ENCODE measurements around the gene GSE1. TPM values are rescaled to one million over a fixed set of nuclear protein-coding genes. Genes with fewer than 3 reads are reported as not detected.
A peak's percentile ranks its signal among the peaks of the same experiment; 100 is the strongest.

Gene GSE1
- total and polyA plus RNA-seq, 9 of the 15 experiments (the other 6 are each of a cell fraction or from before 2014, with no cell fraction given), result 12.2 to 244 (median 57.9) TPM

DNA sequence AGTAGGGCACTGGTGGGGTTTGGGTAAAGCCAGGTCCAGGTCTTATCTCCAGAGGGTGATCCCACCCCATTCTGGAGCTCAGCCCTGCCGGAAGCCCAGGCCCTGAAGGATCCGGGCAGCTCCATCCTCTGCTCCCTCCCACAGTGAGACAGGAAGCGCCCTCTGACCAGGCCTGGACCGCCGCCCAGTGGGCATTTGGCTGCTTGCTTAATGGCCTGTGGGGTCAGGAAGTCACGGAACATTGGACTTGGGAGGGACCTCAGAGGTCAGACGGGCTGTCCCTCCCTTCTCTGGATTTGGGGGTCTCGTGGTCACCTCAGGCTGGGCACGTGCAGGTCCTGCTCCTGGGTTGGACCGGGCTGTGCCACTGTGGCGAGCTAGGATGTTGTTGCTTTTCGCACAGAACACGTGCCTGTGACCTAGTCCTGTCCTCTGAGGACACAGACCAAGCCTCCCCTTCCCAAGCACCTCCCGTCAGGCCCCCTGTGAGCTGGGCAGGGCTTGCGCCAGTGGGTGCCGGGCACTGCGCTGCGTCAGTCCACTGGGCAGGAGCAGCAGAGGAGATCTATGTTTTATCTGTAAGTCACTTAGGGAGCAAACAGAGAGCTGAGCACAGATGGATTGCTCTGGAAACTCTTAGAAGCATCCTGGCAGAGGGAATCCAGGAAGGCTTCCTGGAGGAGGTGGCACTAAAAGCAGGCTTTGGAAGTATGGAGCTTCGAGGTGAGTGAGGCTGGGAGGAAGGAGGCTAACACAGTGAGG is 49.4 kb upstream of the GSE1 start (continued):
- TF ChIP-seq, protein P1, sequence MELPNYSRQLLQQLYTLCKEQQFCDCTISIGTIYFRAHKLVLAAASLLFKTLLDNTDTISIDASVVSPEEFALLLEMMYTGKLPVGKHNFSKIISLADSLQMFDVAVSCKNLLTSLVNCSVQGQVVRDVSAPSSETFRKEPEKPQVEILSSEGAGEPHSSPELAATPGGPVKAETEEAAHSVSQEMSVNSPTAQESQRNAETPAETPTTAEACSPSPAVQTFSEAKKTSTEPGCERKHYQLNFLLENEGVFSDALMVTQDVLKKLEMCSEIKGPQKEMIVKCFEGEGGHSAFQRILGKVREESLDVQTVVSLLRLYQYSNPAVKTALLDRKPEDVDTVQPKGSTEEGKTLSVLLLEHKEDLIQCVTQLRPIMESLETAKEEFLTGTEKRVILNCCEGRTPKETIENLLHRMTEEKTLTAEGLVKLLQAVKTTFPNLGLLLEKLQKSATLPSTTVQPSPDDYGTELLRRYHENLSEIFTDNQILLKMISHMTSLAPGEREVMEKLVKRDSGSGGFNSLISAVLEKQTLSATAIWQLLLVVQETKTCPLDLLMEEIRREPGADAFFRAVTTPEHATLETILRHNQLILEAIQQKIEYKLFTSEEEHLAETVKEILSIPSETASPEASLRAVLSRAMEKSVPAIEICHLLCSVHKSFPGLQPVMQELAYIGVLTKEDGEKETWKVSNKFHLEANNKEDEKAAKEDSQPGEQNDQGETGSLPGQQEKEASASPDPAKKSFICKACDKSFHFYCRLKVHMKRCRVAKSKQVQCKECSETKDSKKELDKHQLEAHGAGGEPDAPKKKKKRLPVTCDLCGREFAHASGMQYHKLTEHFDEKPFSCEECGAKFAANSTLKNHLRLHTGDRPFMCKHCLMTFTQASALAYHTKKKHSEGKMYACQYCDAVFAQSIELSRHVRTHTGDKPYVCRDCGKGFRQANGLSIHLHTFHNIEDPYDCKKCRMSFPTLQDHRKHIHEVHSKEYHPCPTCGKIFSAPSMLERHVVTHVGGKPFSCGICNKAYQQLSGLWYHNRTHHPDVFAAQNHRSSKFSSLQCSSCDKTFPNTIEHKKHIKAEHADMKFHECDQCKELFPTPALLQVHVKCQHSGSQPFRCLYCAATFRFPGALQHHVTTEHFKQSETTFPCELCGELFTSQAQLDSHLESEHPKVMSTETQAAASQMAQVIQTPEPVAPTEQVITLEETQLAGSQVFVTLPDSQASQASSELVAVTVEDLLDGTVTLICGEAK (IDR thresholded peaks at IDR 0.05), result peak; percentile 84
- TF ChIP-seq, protein P1 (CRISPR knock-in tag; IDR thresholded peaks at IDR 0.05), result no peak
- peak; percentile 82 for TF ChIP-seq BHLHE40 (IDR thresholded peaks at IDR 0.05; ENCODE audit: low read length)
- no peak for TF ChIP-seq ZNF224 (CRISPR knock-in tag; IDR thresholded peaks at IDR 0.05)
- TF ChIP-seq CXXC5 (CRISPR knock-in tag; IDR thresholded peaks at IDR 0.05), result peak; percentile 41; the same call in 1 of the 2 replicates
- TF ChIP-seq TRIM28 (IDR thresholded peaks at IDR 0.05), result no peak
- no peak for TF ChIP-seq ZNF23 (CRISPR knock-in tag; IDR thresholded peaks at IDR 0.05)
- TF ChIP-seq SMARCB1 (IDR thresholded peaks at IDR 0.05; ENCODE audit: insufficient read length, low read depth), result no peak
- TF ChIP-seq TCF7L2 (IDR thresholded peaks at IDR 0.05; ENCODE audit: low read depth, low read length), result no peak
- no peak for TF ChIP-seq ZNF445 (CRISPR knock-in tag; IDR thresholded peaks at IDR 0.05; ENCODE audit: low read depth)
- TF ChIP-seq KDM5B (IDR thresholded peaks at IDR 0.05; ENCODE audit: insufficient replicate concordance, low read depth, low read length), result no peak
- TF ChIP-seq CHCHD3 (CRISPR knock-in tag; IDR thresholded peaks at IDR 0.05), result no peak
- peak; percentile 27 for TF ChIP-seq CCNT2 (IDR thresholded peaks at IDR 0.05; ENCODE audit: borderline replicate concordance, extremely low read depth, insufficient read length, low read depth, low read length)
- TF ChIP-seq CHD1 (IDR thresholded peaks at IDR 0.05; ENCODE audit: low read length), result no peak
- TF ChIP-seq, protein P2, sequence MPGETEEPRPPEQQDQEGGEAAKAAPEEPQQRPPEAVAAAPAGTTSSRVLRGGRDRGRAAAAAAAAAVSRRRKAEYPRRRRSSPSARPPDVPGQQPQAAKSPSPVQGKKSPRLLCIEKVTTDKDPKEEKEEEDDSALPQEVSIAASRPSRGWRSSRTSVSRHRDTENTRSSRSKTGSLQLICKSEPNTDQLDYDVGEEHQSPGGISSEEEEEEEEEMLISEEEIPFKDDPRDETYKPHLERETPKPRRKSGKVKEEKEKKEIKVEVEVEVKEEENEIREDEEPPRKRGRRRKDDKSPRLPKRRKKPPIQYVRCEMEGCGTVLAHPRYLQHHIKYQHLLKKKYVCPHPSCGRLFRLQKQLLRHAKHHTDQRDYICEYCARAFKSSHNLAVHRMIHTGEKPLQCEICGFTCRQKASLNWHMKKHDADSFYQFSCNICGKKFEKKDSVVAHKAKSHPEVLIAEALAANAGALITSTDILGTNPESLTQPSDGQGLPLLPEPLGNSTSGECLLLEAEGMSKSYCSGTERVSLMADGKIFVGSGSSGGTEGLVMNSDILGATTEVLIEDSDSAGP (CRISPR knock-in tag; IDR thresholded peaks at IDR 0.05), result 0 out of 2 replicates have a peak, but pooled peaks have one; percentile 46
- no peak for TF ChIP-seq ZNF174 (CRISPR knock-in tag; IDR thresholded peaks at IDR 0.05)
- TF ChIP-seq ZNF586 (CRISPR knock-in tag; conservative IDR thresholded peaks at IDR 0.05), result no peak
- no peak for TF ChIP-seq EHMT2 (IDR thresholded peaks at IDR 0.05)
- peak; percentile 81; the same call in 1 of the 2 replicates for TF ChIP-seq FOXK1 (CRISPR knock-in tag; IDR thresholded peaks at IDR 0.05; ENCODE audit: borderline replicate concordance)
